OCI-LY7 (cell line): ENCODE results near the gene CCDC78. TPM values are rescaled to one million over a fixed set of nuclear protein-coding genes. Genes with fewer than 3 reads are reported as not detected.
"Not testable (repeated sequence)": the region's sequence is repeated elsewhere in the genome, so short reads cannot be mapped to it uniquely, and the experiment has no call there.

Experiments
- BruUV-seq: library from RNA; stranded (reverse); fragments of 400-500 nt; replicated peaks from 2 replicates; lab custom pipeline; 2021; lab: Mats Ljungman, UMichigan
- CTCF ChIA-PET: fragments of 300-600 bp; sonication (Branson Sonifier 250); formaldehyde crosslinking; loops from one replicate; lab custom pipeline; 2022; ENCODE audit warnings: antibody characterized with exemption; ENCODE audit not compliant: unreplicated experiment; lab: Charles Lee
- POLR2A ChIA-PET: fragments of 300-600 bp; sonication (Branson Sonifier 250); formaldehyde crosslinking; loops from one replicate; lab custom pipeline; 2022; ENCODE audit warnings: antibody characterized with exemption; lab: Charles Lee
- DNase-seq: peaks from one replicate; pipeline ENCODE4 v3.0.0-alpha.2; 2015; ENCODE audit warnings: low spot score
- H2AFZ ChIP-seq: fragments of 200-600 bp; sonication (generic), shearing (Covaris generic); 2 replicates; pipeline ENCODE4 v1.6.1; 2014; ENCODE audit warnings: mild to moderate bottlenecking, antibody characterized with exemption, low read length, moderate library complexity
- H3K27ac ChIP-seq: fragments of 200-600 bp; sonication (generic); 2 replicates; pipeline ENCODE4 v1.5.1; 2014; ENCODE audit warnings: mixed run types, low read depth, mild to moderate bottlenecking, moderate library complexity, low read length, inconsistent platforms; ENCODE audit not compliant: poor library complexity, severe bottlenecking
- H3K36me3 ChIP-seq: fragments of 200-600 bp; sonication (generic); 2 replicates; pipeline ENCODE4 v1.6.1; 2014; ENCODE audit warnings: mild to moderate bottlenecking, antibody characterized with exemption, low read length, moderate library complexity, mixed read lengths; ENCODE audit not compliant: insufficient read depth
- H3K4me1 ChIP-seq: fragments of 200-600 bp; sonication (generic); 2 replicates; pipeline ENCODE4 v1.5.1; 2014; ENCODE audit warnings: mild to moderate bottlenecking, low read length; ENCODE audit not compliant: insufficient read depth, poor library complexity, severe bottlenecking
- H3K4me2 ChIP-seq: fragments of 200-600 bp; sonication (generic); 2 replicates; pipeline ENCODE4 v1.6.1; 2014; ENCODE audit warnings: mild to moderate bottlenecking, low read length
- H3K4me3 ChIP-seq: fragments of 200-600 bp; sonication (generic); 2 replicates; pipeline ENCODE4 v1.5.1; 2014; ENCODE audit warnings: mild to moderate bottlenecking, low read depth, low read length; ENCODE audit not compliant: poor library complexity, severe bottlenecking
- H3K79me2 ChIP-seq: fragments of 200-600 bp; sonication (generic); 2 replicates; pipeline ENCODE4 v1.6.1; 2016; ENCODE audit warnings: low read depth, mild to moderate bottlenecking, low read length, moderate library complexity, mixed read lengths; ENCODE audit not compliant: insufficient read depth
- H3K9me2 ChIP-seq: fragments of 200-600 bp; sonication (generic); 2 replicates; pipeline ENCODE4 v1.6.1; 2016; ENCODE audit warnings: mild to moderate bottlenecking, low read length, mixed read lengths; ENCODE audit not compliant: insufficient read depth
- H3K9me3 ChIP-seq: fragments of 200-600 bp; sonication (generic); 2 replicates; pipeline ENCODE4 v1.6.1; 2014; ENCODE audit warnings: mild to moderate bottlenecking, mixed run types, low read length, mixed read lengths
- H4K20me1 ChIP-seq: fragments of 200-600 bp; sonication (generic); 2 replicates; pipeline ENCODE4 v1.6.1; 2014; ENCODE audit warnings: mild to moderate bottlenecking, antibody characterized with exemption, low read length, moderate library complexity, mixed read lengths; ENCODE audit not compliant: insufficient read depth
- EZH2phosphoT487 ChIP-seq: fragments of 200-600 bp; sonication (generic); IDR thresholded peaks from 2 replicates; pipeline ENCODE4 v1.6.1; 2018; ENCODE audit warnings: low read depth, borderline replicate concordance, mild to moderate bottlenecking, mixed run types, antibody characterized with exemption, low read length, moderate library complexity, mixed read lengths
- intact Hi-C: fragments of 100-400 bp; cut with micrococcal nuclease; formaldehyde crosslinking; loops from one replicate; pipeline ENCODE4 v1.10.0; 2022; ENCODE audit not compliant: unreplicated experiment
- total RNA-seq, 2 experiments: library from RNA; depleted of rRNA in 1 of 2; stranded (reverse); fragments of >200 nt in 1 of 2; shearing (Covaris generic) in 1 of 2; gene quantifications; 2 replicates each; pipeline ENCODE4 v1.2.3, GENCODE V29; 2014 to 2022
- TF ChIP-seq, protein P1 (sequence below): fragments of 200-600 bp; sonication (generic); conservative IDR thresholded peaks from 2 replicates; pipeline ENCODE4 v1.5.1; 2014; ENCODE audit warnings: mild to moderate bottlenecking, antibody characterized with exemption, low read length, moderate library complexity, mixed read lengths

Gene CCDC78
- total RNA-seq, 2 experiments from 2014 or later = 25.8 to 57.9 TPM

DNA sequence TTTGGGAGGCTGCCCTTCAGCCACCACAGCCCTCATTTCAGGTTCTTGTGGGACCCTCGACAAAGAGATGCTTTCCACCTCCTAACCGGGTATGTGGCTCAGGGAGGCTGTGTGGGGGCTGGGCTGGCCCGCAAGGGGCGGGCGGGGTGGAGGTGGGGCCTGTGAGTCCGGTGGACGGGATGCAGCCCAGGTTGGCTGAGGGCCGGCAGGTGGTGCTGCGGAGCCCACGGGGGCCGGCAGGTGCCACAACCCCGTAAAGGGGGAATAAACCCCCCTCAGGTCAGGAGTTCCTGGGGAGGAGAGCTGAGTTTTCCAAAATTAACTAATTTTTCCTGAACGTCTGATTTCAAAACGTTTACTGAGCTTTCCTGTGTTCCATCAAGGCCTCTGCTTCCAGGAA, 19.5 kb upstream of the CCDC78 start:
- no peaks in the 10 kb centered on the region for H3K9me3 ChIP-seq
- peaks cover 11% of the 10 kb centered on the region for H3K4me1 ChIP-seq
- H3K4me2 ChIP-seq = no peak overlapping the region
- H2AFZ ChIP-seq = no peak overlapping the region
- TF ChIP-seq EZH2phosphoT487 = no peak
- TF ChIP-seq, protein P1, sequence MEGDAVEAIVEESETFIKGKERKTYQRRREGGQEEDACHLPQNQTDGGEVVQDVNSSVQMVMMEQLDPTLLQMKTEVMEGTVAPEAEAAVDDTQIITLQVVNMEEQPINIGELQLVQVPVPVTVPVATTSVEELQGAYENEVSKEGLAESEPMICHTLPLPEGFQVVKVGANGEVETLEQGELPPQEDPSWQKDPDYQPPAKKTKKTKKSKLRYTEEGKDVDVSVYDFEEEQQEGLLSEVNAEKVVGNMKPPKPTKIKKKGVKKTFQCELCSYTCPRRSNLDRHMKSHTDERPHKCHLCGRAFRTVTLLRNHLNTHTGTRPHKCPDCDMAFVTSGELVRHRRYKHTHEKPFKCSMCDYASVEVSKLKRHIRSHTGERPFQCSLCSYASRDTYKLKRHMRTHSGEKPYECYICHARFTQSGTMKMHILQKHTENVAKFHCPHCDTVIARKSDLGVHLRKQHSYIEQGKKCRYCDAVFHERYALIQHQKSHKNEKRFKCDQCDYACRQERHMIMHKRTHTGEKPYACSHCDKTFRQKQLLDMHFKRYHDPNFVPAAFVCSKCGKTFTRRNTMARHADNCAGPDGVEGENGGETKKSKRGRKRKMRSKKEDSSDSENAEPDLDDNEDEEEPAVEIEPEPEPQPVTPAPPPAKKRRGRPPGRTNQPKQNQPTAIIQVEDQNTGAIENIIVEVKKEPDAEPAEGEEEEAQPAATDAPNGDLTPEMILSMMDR = peak; percentile 79
- intact Hi-C loops = loop anchor here (5.0 kb wide), 1 partner anchor 42 kb away; the partner anchor contains the start of genes CHTF18 and RPUSD1
- H3K27ac ChIP-seq = no peak overlapping the region
- no peaks in the 10 kb centered on the region for H3K36me3 ChIP-seq
- BruUV-seq = no TSS peak
- no peaks in the 10 kb centered on the region for H4K20me1 ChIP-seq
- ChIA-PET POLR2A (no interaction called here), CTCF (no interaction called here)
- DNase-seq = peak; percentile 57
- no peaks in the 10 kb centered on the region for H3K9me2 ChIP-seq
- no peaks in the 10 kb centered on the region for H3K79me2 ChIP-seq
- H3K4me3 ChIP-seq = no peak overlapping the region

DNA sequence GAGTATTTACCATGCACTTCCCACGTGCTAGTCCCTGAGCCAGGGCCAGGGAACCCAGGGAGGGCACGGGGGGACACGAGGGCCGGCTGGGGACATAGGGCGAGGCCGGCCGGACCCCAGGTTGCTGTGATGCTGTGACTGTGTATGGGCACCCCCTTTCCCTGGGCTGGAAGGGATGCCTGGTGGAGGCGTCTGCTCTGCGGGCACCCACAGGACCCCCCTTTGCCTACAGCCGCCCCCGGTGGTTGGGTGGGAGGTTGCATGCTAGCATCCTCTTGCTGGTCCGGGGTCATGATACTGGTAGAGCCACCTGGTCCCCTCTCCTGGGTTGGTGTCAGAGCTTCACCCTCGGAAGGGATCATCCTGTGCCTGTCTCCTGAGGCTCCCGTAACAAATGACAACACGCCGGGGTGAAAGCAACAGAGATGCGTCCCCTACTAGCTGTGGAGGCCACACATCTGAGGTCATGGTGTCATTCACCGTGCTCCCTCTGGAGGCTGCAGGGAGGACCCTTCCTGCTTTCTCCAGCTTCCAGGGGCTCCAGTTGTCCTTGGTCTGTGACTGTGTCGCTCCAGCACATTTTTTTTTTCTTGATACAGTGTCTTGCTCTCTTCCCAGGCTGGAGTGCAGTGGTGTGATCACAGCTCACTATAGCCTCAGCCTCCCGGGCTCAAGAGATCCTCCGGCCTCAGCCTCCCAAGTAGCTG, 17.7 kb upstream of the CCDC78 start:
- peaks cover 3% of the 10 kb centered on the region; the same call in 1 of the 2 replicates for H3K36me3 ChIP-seq
- no peaks in the 10 kb centered on the region for H4K20me1 ChIP-seq
- intact Hi-C loops = no loop called here
- ChIA-PET CTCF (no interaction called here), POLR2A (no interaction called here)
- H3K9me3 ChIP-seq = no peaks in the 10 kb centered on the region
- DNase-seq = no peak
- no peak overlapping the region for H3K4me3 ChIP-seq
- peaks cover 14% of the 10 kb centered on the region; the same call in 1 of the 2 replicates for H3K79me2 ChIP-seq
- no peak overlapping the region for H3K27ac ChIP-seq
- H3K4me2 ChIP-seq = no peak overlapping the region
- TF ChIP-seq EZH2phosphoT487 = no peak
- TF ChIP-seq, protein P1 = peak; percentile 55
- peaks cover 21% of the 10 kb centered on the region for H3K4me1 ChIP-seq
- H3K9me2 ChIP-seq = no peaks in the 10 kb centered on the region
- no peak overlapping the region for H2AFZ ChIP-seq
- no TSS peak for BruUV-seq

DNA sequence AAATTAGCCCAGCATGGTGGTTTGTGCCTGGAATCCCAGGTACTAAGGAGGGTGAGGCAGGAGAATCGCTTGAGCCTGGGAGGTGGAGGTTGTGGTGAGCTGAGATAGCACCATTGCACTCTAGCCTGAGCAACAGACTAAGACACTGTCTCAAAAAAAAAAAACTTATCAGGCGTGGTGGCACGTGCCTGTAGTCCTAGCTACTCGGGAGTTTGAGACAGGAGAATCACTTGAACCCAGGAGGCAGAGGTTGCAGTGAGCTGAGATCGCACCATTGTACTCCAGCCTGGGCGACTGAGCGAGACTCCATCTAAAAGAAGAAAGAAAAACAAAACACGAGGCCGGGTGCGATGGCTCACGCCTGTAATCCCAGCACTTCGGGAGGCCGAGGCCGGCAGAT, 16.7 kb upstream of the CCDC78 start:
- H3K9me3 ChIP-seq, H3K4me3 ChIP-seq, H4K20me1 ChIP-seq, DNase-seq, CTCF ChIA-PET, H3K27ac ChIP-seq, BruUV-seq, H3K36me3 ChIP-seq, H3K4me2 ChIP-seq, intact Hi-C loops, H2AFZ ChIP-seq, H3K9me2 ChIP-seq: not testable (repeated sequence)
- POLR2A ChIA-PET = interaction anchor here (0.7 kb wide), 1 partner anchor 23 kb away, joined by 3 read pairs; no protein-coding TSS in a partner anchor
- H3K79me2 ChIP-seq = peaks cover 16% of the 10 kb centered on the region; the same call in 1 of the 2 replicates
- H3K4me1 ChIP-seq = peaks cover 29% of the 10 kb centered on the region
